HUES48 (cell line): Measurements from ENCODE around the gene ACD.

ENCODE experiments used
- H3K27ac ChIP-seq: one replicate; pipeline ENCODE4 v1.7.0; 2013; ENCODE audit warnings: low read depth, low read length, inconsistent platforms
- H3K27me3 ChIP-seq: 2 replicates; pipeline ENCODE4 v1.6.1; 2013; ENCODE audit warnings: mild to moderate bottlenecking, low read length; ENCODE audit not compliant: control insufficient read depth, insufficient read depth
- H3K36me3 ChIP-seq: 2 replicates; pipeline ENCODE4 v1.6.1; 2013; ENCODE audit warnings: low read length; ENCODE audit not compliant: control insufficient read depth, insufficient read depth
- H3K4me1 ChIP-seq: 2 replicates; pipeline ENCODE4 v1.6.1; 2013; ENCODE audit warnings: mild to moderate bottlenecking, low read length; ENCODE audit not compliant: control insufficient read depth, insufficient read depth
- H3K4me3 ChIP-seq: 2 replicates; pipeline ENCODE4 v1.5.1; 2013; ENCODE audit warnings: mild to moderate bottlenecking, low read depth, low read length
- H3K9ac ChIP-seq: 2 replicates; pipeline ENCODE4 v1.6.1; 2013; ENCODE audit warnings: mild to moderate bottlenecking, low read depth, low read length, moderate library complexity
- H3K9me3 ChIP-seq: 2 replicates; pipeline ENCODE4 v1.6.1; 2013; ENCODE audit warnings: low read length; ENCODE audit not compliant: control insufficient read depth, insufficient read depth

The ACD gene

DNA sequence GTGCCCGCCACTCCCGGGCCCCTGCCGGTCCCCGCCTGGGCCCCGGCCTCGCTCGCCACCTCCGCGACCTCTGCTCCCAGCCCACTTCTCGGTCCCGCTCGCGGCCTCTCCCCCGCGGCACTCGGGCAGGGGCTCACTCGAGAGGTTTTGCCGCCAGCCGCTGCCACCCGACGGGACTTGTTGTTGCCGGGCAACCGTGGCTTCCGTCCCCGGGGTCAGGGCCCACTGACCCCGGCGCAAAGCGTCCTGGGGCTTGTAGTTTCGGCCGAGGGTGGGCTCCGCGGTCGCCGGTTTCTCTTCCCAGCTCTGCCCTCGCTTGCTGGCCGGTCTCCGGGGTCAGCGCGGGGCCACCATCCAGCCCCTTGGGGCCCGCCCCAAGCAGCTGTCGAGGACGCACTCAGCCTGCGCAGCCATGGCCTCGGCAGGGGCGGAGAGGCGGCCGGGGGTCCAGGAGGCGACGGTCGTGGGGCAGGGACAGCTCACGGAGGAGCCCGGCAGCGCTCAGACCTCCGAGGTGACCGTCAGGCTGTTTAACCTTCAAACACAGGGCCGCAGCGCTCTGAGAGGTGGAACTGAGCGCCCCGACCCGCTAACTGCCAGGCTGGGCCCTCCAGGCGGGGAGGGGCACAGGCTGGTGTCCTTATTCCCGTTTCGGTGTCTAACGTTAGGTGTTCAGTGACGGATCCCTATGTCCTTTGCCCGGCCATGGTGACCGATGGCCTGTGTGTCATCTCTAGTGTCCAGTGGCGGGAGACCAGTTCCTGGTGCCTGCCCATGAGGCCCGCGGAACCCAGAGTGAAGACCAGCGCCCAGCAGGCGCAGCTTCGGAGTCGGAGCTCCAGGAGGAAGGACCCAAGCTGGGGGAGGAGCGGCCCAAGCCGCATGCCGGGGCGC, 6.7 kb upstream of the ACD start, which contains the start of the genes C16orf86 and ENKD1:
C16orf86 (plus strand) TSS at position 256 of the 894 bp plus-strand sequence; CDS start at position 413, 157 bp downstream.
ENKD1 (minus strand) TSS at position 192 of the 894 bp plus-strand sequence. CDS start 308 bp downstream, outside the sequence.
- peaks cover 9% of the 10 kb centered on the region; the same call in 1 of the 2 replicates for H3K4me1 ChIP-seq
- peaks cover 10% of the 10 kb centered on the region for H3K27me3 ChIP-seq
- H3K9ac ChIP-seq, result no peak within 1 kb of the TSS
- peak within 1 kb of the TSS; percentile 64 for H3K4me3 ChIP-seq
- no peak within 1 kb of the TSS for H3K27ac ChIP-seq
- no peaks in the 10 kb centered on the region for H3K9me3 ChIP-seq
- no peaks in the 10 kb centered on the region; the same call in 1 of the 2 replicates for H3K36me3 ChIP-seq

DNA sequence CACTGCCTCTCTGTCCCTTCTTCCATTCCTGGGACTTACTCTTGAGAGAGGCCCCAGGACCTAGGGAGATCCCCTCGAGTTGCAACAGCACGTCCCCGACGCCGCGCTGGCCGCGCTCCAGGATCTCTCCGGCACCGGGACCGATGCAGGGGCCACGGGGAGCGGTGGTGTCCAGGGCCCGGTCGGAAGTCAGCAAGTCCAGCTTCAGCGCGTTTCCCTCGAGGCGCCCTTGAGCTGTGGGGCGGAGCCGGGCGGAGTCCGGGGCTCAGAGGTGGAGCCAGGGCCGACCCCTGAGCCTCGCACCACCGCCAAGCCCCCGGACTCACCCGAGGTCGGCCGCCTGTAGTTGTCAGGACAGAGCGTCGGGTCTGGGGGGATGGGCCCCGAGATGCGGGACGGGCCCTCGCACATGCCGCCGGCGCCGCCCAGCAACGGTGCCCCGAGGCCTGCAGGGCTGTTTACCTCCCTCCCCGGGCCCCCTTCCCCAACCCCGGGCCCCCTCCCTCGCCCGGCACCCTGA, 6.0 kb upstream of the ACD start:
- peaks cover 10% of the 10 kb centered on the region for H3K27me3 ChIP-seq
- H3K4me3 ChIP-seq, result peak overlapping the region; percentile 64
- peaks cover 12% of the 10 kb centered on the region; the same call in 1 of the 2 replicates for H3K4me1 ChIP-seq
- no peak overlapping the region for H3K27ac ChIP-seq
- no peak overlapping the region for H3K9ac ChIP-seq
- H3K9me3 ChIP-seq, result no peaks in the 10 kb centered on the region
- H3K36me3 ChIP-seq, result no peaks in the 10 kb centered on the region; the same call in 1 of the 2 replicates

GRCh38 chr16:67665598-67665997, 5.5 kb upstream of the ACD start:
- Histone ChIP-seq H3K27ac (no peak overlapping the region), H3K9ac (no peak overlapping the region), H3K36me3 (no peaks in the 10 kb centered on the region; the same call in 1 of the 2 replicates), H3K27me3 (peaks cover 10% of the 10 kb centered on the region), H3K4me3 (peak overlapping the region; percentile 64), H3K4me1 (peaks cover 12% of the 10 kb centered on the region; the same call in 1 of the 2 replicates), H3K9me3 (no peaks in the 10 kb centered on the region)

DNA sequence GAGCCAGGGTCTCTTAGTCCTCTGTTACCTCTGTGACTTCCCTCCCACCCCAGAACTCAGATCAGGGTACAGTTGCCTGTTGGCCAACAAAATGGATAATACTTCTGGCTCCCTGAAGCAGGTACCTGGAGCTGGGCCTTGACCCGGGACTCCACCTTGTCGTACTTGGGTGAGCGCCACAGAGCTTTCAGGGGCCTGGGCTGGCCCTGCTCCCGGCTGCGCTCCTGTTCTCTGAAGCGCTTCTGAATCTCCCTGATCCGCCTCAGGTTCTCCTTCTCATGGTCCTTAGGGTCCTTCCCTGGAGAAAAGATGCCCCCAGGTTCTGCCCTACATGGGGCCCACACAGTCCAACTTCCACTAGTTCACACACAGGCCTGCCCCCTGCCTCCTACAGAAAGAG, 4.8 kb upstream of the ACD start:
- H3K27me3 ChIP-seq, result peaks cover 10% of the 10 kb centered on the region
- H3K9me3 ChIP-seq, result no peaks in the 10 kb centered on the region
- peaks cover 12% of the 10 kb centered on the region; the same call in 1 of the 2 replicates for H3K4me1 ChIP-seq
- no peak overlapping the region for H3K4me3 ChIP-seq
- H3K9ac ChIP-seq, result no peak overlapping the region
- no peak overlapping the region for H3K27ac ChIP-seq
- H3K36me3 ChIP-seq, result no peaks in the 10 kb centered on the region; the same call in 1 of the 2 replicates

DNA sequence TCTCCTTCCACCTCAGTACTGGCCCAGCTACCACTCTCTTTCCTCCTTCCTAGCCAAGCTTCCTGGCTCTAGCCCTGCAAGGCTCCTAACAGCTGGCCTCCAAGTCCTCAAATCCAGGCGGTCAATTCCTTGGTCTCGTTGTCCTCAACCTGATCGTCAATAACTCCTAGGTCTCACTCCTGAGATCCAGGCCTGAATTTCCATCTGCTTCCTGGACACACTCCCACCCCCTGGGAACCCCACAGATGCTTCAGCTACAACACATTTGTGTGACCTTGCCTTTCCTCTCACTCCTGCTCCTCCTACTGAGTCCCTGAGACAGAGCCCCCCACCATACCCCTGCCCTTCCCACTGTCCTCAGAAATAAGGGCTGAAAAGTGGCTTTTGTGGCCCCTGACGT, 4.2 kb upstream of the ACD start:
- Histone ChIP-seq H3K27ac (no peak overlapping the region), H3K27me3 (peaks cover 10% of the 10 kb centered on the region), H3K4me3 (no peak overlapping the region), H3K4me1 (peaks cover 12% of the 10 kb centered on the region; the same call in 1 of the 2 replicates), H3K36me3 (no peaks in the 10 kb centered on the region; the same call in 1 of the 2 replicates), H3K9ac (no peak overlapping the region), H3K9me3 (no peaks in the 10 kb centered on the region)

- Histone ChIP-seq H3K4me1 (peaks cover 12% of the 10 kb centered on the region; the same call in 1 of the 2 replicates), H3K36me3 (no peaks in the 10 kb centered on the region; the same call in 1 of the 2 replicates), H3K9ac (no peak overlapping the region), H3K27me3 (peaks cover 10% of the 10 kb centered on the region), H3K27ac (no peak overlapping the region), H3K4me3 (no peak overlapping the region), H3K9me3 (no peaks in the 10 kb centered on the region)
Observed at GRCh38 chr16:67663877-67664222, 3.8 kb upstream of the ACD start.

DNA sequence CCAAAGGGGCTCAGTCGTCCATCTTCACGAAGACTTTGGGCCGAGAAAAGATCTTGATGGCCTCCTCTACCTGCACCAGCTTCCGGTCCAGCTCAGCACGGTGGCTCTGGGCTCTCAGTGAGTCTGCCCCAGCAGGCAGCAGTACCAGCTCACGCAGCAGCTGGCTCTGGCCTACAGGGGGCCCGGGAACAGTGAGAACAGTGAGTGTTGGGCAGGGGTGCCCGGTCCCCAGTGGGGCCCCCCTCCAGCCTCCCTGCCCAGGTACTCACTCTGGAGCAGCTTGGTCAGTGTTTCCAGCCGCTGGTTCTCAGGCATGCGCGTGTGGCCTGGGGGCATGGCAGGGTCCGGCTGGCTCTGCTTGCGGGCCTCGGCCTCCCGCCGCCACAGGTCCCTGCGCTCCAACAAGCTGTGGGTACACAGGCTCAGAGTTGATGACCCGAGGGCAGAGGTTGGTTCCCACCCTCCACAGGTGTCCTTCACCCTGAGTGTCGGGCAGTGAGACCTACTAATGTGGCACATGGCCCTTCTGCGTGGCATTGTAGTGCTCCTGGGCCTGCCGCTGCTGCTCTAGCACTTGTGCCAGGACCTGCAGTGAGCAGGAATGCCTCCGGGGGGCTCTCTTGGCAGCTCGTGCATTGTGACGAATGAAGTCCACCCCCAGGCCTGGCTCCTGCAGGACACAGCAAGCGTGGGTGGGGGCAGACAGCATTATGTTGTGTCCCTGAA, 3.3 kb upstream of the ACD start:
- H3K27ac ChIP-seq, result no peak overlapping the region
- H3K27me3 ChIP-seq, result peaks cover 10% of the 10 kb centered on the region
- H3K9me3 ChIP-seq, result no peaks in the 10 kb centered on the region
- no peak overlapping the region for H3K9ac ChIP-seq
- no peak overlapping the region for H3K4me3 ChIP-seq
- peaks cover 12% of the 10 kb centered on the region; the same call in 1 of the 2 replicates for H3K4me1 ChIP-seq
- H3K36me3 ChIP-seq, result peaks cover 4% of the 10 kb centered on the region

DNA sequence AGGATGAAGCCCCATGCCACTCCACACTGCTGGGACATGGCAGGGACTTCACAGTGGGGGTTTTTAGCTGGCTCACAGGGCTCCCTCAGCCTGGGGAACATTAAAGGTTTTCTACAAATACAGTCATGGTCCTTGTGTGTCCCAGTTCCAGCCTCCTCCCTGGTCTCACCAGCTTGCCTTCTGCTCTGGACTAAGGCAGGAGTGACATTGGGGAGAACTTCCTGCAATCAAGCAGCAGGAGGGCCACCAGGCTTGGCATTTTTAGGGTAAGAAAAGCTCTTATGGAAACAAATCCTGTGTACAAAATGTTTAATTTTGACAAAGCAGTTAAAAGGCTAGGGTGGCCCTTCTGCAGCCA, 2.6 kb upstream of the ACD start:
- H3K27me3 ChIP-seq, result peaks cover 10% of the 10 kb centered on the region
- no peak overlapping the region for H3K4me3 ChIP-seq
- H3K4me1 ChIP-seq, result peaks cover 10% of the 10 kb centered on the region; the same call in 1 of the 2 replicates
- H3K27ac ChIP-seq, result no peak overlapping the region
- H3K36me3 ChIP-seq, result peaks cover 11% of the 10 kb centered on the region
- H3K9me3 ChIP-seq, result no peaks in the 10 kb centered on the region
- no peak overlapping the region for H3K9ac ChIP-seq

DNA sequence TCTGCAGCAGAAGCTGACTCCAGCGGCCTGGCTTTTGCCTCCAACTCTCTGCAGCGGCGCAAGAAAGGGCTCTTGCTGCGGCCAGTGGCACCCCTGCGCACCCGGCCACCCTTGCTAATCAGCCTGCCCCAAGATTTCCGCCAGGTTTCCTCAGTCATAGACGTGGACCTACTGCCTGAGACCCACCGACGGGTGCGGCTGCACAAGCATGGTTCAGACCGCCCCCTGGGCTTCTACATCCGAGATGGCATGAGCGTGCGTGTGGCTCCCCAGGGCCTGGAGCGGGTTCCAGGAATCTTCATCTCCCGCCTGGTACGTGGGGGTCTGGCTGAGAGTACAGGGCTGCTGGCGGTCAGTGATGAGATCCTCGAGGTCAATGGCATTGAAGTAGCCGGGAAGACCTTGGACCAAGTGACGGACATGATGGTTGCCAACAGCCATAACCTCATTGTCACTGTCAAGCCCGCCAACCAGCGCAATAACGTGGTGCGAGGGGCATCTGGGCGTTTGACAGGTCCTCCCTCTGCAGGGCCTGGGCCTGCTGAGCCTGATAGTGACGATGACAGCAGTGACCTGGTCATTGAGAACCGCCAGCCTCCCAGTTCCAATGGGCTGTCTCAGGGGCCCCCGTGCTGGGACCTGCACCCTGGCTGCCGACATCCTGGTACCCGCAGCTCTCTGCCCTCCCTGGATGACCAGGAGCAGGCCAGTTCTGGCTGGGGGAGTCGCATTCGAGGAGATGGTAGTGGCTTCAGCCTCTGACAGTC, 2.0 kb upstream of the ACD start:
- H3K27ac ChIP-seq, result no peak overlapping the region
- H3K36me3 ChIP-seq, result peaks cover 14% of the 10 kb centered on the region
- peaks cover 5% of the 10 kb centered on the region for H3K27me3 ChIP-seq
- peak overlapping the region; percentile 88 for H3K4me3 ChIP-seq
- H3K9ac ChIP-seq, result no peak overlapping the region; the same call in 1 of the 2 replicates
- H3K4me1 ChIP-seq, result peaks cover 5% of the 10 kb centered on the region; the same call in 1 of the 2 replicates
- no peaks in the 10 kb centered on the region for H3K9me3 ChIP-seq

GRCh38 chr16:67661101-67661761, 1.2 kb upstream of the ACD start:
- Histone ChIP-seq H3K4me1 (0 out of 2 replicates have a peak, but pooled peaks cover 3% of the 10 kb centered on the region), H3K36me3 (peaks cover 19% of the 10 kb centered on the region), H3K4me3 (peak overlapping the region; percentile 88), H3K27me3 (0 out of 2 replicates have a peak, but pooled peaks cover 3% of the 10 kb centered on the region), H3K9me3 (no peaks in the 10 kb centered on the region), H3K9ac (no peak overlapping the region; the same call in 1 of the 2 replicates), H3K27ac (peak overlapping the region; percentile 55)
